Suprapubic skin (tissue), 4 donors: ENCODE data around the gene ELAVL2. TPM values are rescaled to one million over a fixed set of nuclear protein-coding genes. Genes with fewer than 3 reads are reported as not detected.

ENCODE experiments used
- DNase-seq, 2 donors: peaks; one replicate each; pipeline ENCODE4 v3.0.0-alpha.2; 2019; ENCODE audit warnings: low spot score in 2 of 2
- H3K27ac ChIP-seq: fragments of 200-600 bp; sonication (generic); one replicate; pipeline ENCODE4 v1.5.1; 2019
- H3K27me3 ChIP-seq: fragments of 200-600 bp; sonication (generic); one replicate; pipeline ENCODE4 v1.5.1; 2019
- H3K36me3 ChIP-seq: fragments of 200-600 bp; sonication (generic); one replicate; pipeline ENCODE4 v1.5.1; 2019
- H3K4me1 ChIP-seq: fragments of 200-600 bp; sonication (generic); one replicate; pipeline ENCODE4 v1.5.1; 2019
- H3K4me3 ChIP-seq: fragments of 200-600 bp; sonication (generic); one replicate; pipeline ENCODE4 v1.5.1; 2019; ENCODE audit warnings: mild to moderate bottlenecking
- H3K9me3 ChIP-seq: fragments of 200-600 bp; sonication (generic); one replicate; pipeline ENCODE4 v1.5.1; 2019
- EP300 ChIP-seq: sonication (generic); formaldehyde crosslinking; IDR thresholded peaks from one replicate; pipeline ENCODE4 v1.6.1; 2017; ENCODE audit warnings: antibody characterized with exemption
- POLR2A ChIP-seq, 2 donors: fragments of 450-650 bp; IDR thresholded peaks; one replicate each; pipeline ENCODE4 v1.6.1; 2017; ENCODE audit warnings: antibody characterized with exemption in 2 of 2, mild to moderate bottlenecking in 2 of 2, moderate library complexity in 2 of 2
- POLR2AphosphoS5 ChIP-seq, 3 donors: sonication (generic); formaldehyde crosslinking; IDR thresholded peaks; one replicate each; pipeline ENCODE4 v1.6.1; 2017; ENCODE audit warnings: antibody characterized with exemption in 3 of 3
- WGBS: methylation state at CpG from one replicate; pipeline ENCODE4 v1.1.5; 2018; 5-methylcytosine and 5-hydroxymethylcytosine counted together
- total RNA-seq, 4 donors: library from RNA; depleted of rRNA; stranded (reverse); fragments of >200 nt; gene quantifications; one replicate each; pipeline ENCODE4 v1.1.0, GENCODE V29; 2016
- TF ChIP-seq, protein P1 (sequence below), 2 donors: fragments of 200-600 bp in 1 of 2; fragments of 450-650 bp in 1 of 2; sonication (generic) in 1 of 2; IDR thresholded peaks; one replicate each; pipeline ENCODE4 v1.5.1; 2016 to 2019; ENCODE audit warnings: antibody characterized with exemption in 2 of 2, mild to moderate bottlenecking in 1 of 2, moderate library complexity in 1 of 2

Gene ELAVL2
- total RNA-seq, 4 donors from 2014 or later: 0.48 to 0.59 (median 0.55) TPM

DNA sequence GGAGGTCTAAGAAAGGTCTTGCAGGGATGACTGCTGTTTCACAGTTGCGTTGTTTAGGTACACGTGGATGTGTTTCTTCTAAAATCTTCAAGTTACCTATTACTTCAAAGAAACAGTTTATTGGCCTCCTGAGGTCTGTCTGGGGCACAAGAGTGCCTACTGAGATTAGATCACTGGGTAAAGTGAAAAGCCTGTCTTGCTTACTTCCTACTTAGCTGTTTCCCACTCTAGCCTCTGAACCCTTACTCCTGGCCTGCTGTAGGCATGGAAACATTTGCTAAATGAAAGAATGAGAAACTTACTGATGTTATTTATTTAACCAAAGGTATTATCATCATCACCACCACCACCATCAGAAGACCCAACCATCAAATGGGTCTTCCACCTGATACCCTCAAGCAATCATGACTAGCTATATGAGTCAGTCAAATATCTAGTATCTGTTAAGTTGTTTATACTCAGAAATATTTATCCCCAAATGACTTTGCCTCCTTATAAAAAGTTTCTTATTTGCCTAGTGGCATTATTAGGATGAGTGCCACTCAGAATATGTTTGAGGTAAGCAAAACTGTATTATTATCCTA is 92.5 kb downstream of the ELAVL2 start:
- no peaks in the 10 kb centered on the region for H3K27me3 ChIP-seq
- no peaks in the 10 kb centered on the region for H3K9me3 ChIP-seq
- H3K27ac ChIP-seq: no peak overlapping the region
- no peak for DNase-seq
- WGBS: 82% methylated on average over 2 of the region's 2 CpGs
- no peaks in the 10 kb centered on the region for H3K4me1 ChIP-seq
- H3K4me3 ChIP-seq: no peak overlapping the region
- H3K36me3 ChIP-seq: no peaks in the 10 kb centered on the region
- TF ChIP-seq EP300: no peak
- TF ChIP-seq, protein P1, sequence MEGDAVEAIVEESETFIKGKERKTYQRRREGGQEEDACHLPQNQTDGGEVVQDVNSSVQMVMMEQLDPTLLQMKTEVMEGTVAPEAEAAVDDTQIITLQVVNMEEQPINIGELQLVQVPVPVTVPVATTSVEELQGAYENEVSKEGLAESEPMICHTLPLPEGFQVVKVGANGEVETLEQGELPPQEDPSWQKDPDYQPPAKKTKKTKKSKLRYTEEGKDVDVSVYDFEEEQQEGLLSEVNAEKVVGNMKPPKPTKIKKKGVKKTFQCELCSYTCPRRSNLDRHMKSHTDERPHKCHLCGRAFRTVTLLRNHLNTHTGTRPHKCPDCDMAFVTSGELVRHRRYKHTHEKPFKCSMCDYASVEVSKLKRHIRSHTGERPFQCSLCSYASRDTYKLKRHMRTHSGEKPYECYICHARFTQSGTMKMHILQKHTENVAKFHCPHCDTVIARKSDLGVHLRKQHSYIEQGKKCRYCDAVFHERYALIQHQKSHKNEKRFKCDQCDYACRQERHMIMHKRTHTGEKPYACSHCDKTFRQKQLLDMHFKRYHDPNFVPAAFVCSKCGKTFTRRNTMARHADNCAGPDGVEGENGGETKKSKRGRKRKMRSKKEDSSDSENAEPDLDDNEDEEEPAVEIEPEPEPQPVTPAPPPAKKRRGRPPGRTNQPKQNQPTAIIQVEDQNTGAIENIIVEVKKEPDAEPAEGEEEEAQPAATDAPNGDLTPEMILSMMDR (IDR thresholded peaks at IDR 0.05): no peak

DNA sequence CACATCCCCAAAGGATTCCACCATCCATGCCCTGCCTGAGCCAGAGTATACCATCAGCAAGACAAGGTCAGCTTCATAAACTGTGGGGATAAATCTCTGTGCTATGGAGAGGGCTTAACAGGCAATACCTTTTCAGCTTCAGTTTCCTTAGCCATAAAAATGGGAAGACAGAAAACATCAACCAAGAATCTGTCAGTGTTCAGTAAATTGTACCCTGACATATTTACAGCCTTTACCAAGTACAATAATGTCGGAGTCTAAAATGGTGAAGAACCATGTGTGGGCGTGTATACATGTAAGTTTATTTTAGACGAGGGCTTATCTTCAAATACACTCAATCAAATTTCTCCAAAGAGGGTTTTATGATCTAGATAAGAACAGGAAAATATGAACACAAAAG is 94.7 kb downstream of the ELAVL2 start:
- Histone ChIP-seq H3K4me1 (no peaks in the 10 kb centered on the region), H3K27ac (no peak overlapping the region), H3K27me3 (no peaks in the 10 kb centered on the region), H3K36me3 (no peaks in the 10 kb centered on the region), H3K9me3 (no peaks in the 10 kb centered on the region), H3K4me3 (no peak overlapping the region)
- DNase-seq: no peak
- TF ChIP-seq POLR2AphosphoS5 (IDR thresholded peaks at IDR 0.05) (no peak), POLR2A (IDR thresholded peaks at IDR 0.05) (no peak), EP300 (no peak)
- TF ChIP-seq, protein P1 (IDR thresholded peaks at IDR 0.05): no peak
- 64% methylated on average over 3 of the region's 3 CpGs for WGBS

DNA sequence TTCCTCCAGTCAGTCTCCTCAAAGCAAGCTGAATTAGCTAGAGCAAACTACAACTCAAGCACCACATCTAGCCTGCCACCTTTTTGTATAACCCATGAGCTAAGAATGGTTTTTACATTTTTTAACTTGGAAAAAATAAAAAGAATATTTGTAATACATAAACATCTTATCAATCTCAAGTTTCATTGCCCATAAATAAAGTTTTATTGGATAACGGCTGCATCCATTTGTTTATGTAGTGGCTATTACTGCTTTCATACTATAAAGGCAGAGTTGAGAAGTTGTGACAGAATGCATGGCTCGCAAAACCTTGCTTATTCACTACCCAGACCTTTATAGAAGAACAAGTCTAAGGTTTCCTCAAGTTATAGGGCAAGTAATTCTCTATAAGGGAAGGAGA is 95.7 kb downstream of the ELAVL2 start:
- Histone ChIP-seq H3K9me3 (no peaks in the 10 kb centered on the region), H3K4me3 (no peak overlapping the region), H3K27ac (no peak overlapping the region), H3K4me1 (no peaks in the 10 kb centered on the region), H3K36me3 (no peaks in the 10 kb centered on the region), H3K27me3 (no peaks in the 10 kb centered on the region)
- TF ChIP-seq POLR2AphosphoS5 (IDR thresholded peaks at IDR 0.05) (no peak), POLR2A (IDR thresholded peaks at IDR 0.05) (no peak), EP300 (no peak)
- TF ChIP-seq, protein P1 (IDR thresholded peaks at IDR 0.05): no peak
- DNase-seq: no peak
- WGBS: 92% methylated on average over 2 of the region's 2 CpGs

DNA sequence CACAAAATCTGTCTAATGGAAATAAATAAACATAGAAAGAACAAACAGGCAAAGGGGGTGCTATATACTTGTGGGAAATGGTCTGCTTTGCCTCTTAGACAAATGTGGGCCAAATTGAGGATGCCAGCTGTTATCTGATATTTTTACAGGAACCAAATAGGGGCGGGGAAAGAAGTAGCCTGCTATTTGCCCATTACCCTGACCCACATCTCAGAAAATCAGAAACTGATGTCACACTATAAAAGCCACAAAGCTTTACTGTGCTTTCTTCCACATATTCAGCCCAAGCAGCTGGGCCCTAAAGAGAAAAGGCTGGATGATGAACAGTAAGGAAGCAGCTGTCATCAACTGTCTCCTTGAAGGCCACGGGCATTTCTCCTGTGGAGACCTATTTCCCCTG is 97.3 kb downstream of the ELAVL2 start:
- 86% methylated on average over 2 of the region's 2 CpGs for WGBS
- Histone ChIP-seq H3K36me3 (no peaks in the 10 kb centered on the region), H3K4me3 (no peak overlapping the region), H3K27ac (no peak overlapping the region), H3K4me1 (no peaks in the 10 kb centered on the region), H3K9me3 (no peaks in the 10 kb centered on the region), H3K27me3 (no peaks in the 10 kb centered on the region)
- TF ChIP-seq POLR2AphosphoS5 (IDR thresholded peaks at IDR 0.05): no peak
- TF ChIP-seq, protein P1 (IDR thresholded peaks at IDR 0.05): no peak
- TF ChIP-seq POLR2A (IDR thresholded peaks at IDR 0.05): no peak
- no peak for TF ChIP-seq EP300
- no peak for DNase-seq

DNA sequence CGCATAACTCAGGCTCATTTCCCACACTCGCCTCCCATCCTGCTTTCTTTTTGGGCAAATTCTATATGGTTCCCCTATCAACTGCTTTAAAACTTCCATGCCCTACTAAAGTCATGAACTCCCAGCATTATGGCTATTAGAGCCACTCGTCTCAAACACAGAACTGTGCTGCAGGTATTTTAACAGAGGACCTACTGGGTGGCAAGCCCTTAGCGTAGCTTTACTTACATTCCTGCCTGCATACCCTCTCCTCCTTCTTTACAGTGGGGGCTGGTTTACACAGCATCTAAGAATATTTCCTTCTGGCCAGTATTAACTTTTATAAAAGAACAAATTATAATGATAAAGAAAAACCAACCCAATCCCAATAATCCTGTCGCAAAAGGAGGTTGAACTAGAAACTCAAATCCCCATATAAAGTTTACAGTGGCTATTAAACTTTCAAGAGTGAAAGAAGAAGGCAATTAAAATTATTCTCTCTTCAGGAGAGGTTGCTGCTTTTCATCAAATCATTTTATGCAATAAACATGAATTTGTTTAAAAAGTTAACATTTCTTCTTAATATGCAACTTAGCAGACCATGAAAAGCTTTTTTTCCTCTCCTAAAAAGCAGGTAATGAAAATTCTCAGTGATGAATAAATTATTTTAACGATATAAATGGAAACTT is 100.6 kb downstream of the ELAVL2 start:
- no peak overlapping the region for H3K4me3 ChIP-seq
- TF ChIP-seq POLR2AphosphoS5 (IDR thresholded peaks at IDR 0.05) (no peak), POLR2A (IDR thresholded peaks at IDR 0.05) (no peak), EP300 (no peak)
- TF ChIP-seq, protein P1 (IDR thresholded peaks at IDR 0.05): no peak
- 93% methylated on average over 6 of the region's 6 CpGs for whole genome bisulfite sequencing
- DNase-seq: no peak
- H3K4me1 ChIP-seq: no peaks in the 10 kb centered on the region
- no peaks in the 10 kb centered on the region for H3K27me3 ChIP-seq
- no peaks in the 10 kb centered on the region for H3K36me3 ChIP-seq
- H3K9me3 ChIP-seq: no peaks in the 10 kb centered on the region
- H3K27ac ChIP-seq: no peak overlapping the region
